Epithelial cell of prostate (primary cell): Measurements from ENCODE around the gene TRIM71.
"Not testable (repeated sequence)": the region's sequence is repeated elsewhere in the genome, so short reads cannot be mapped to it uniquely, and the experiment has no call there.

Source experiments
- DNase-seq: peaks from one replicate; pipeline ENCODE4 v3.0.0-alpha.2; 2011; ENCODE audit warnings: low read depth, low spot score
- H3K27ac ChIP-seq: fragments of 450-650 bp; 2 replicates; pipeline ENCODE4 v1.5.1; 2017; ENCODE audit warnings: mild to moderate bottlenecking

The TRIM71 gene

GRCh38 chr3:32817558-32818228 lies at the start of gene TRIM71:
TSS of gene TRIM71 (plus strand) at chr3:32817997. CDS start at chr3:32818081, 84 bp downstream.
- H3K27ac ChIP-seq: no peak within 1 kb of the TSS
- no peak for DNase-seq

GRCh38 chr3:32778389-32778788 lies 39.4 kb upstream of the TRIM71 start:
- no peak for DNase-seq
- no peak overlapping the region for H3K27ac ChIP-seq

DNA sequence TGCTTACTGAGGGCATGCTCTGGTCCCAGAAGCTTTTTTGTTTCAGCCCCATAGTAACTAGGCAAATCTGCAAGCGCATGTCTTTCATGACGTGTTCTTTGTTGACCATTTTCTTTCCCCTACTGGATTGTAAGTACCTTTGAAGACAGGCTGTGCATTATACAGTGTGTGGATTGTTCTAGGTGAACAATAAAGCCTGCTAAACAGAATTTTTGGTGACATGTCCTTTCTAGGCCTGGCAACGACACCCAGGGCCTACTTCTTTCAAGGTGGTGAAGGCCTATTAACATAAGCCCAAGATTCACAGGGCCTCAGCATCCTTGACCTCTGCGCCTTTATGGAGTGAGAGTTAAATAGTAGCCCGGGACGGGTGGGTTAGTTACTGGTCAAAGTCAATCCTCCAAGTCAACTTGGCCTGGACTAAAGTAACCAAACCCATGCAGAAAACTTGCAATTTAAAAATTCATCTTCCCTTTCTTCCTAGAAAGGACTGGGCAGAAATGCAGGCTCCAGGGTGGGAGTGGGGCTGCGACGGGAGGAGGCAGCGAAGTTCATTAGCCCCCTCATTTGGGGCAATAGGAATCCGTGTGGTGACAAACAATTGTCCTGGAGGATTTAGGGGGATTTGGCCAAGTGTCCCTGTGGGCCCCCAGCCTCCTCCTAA lies 37.6 kb upstream of the TRIM71 start:
- no peak overlapping the region for H3K27ac ChIP-seq
- no peak for DNase-seq

GRCh38 chr3:32780735-32781210 lies 37.0 kb upstream of the TRIM71 start:
- H3K27ac ChIP-seq: no peak overlapping the region
- DNase-seq: no peak

DNA sequence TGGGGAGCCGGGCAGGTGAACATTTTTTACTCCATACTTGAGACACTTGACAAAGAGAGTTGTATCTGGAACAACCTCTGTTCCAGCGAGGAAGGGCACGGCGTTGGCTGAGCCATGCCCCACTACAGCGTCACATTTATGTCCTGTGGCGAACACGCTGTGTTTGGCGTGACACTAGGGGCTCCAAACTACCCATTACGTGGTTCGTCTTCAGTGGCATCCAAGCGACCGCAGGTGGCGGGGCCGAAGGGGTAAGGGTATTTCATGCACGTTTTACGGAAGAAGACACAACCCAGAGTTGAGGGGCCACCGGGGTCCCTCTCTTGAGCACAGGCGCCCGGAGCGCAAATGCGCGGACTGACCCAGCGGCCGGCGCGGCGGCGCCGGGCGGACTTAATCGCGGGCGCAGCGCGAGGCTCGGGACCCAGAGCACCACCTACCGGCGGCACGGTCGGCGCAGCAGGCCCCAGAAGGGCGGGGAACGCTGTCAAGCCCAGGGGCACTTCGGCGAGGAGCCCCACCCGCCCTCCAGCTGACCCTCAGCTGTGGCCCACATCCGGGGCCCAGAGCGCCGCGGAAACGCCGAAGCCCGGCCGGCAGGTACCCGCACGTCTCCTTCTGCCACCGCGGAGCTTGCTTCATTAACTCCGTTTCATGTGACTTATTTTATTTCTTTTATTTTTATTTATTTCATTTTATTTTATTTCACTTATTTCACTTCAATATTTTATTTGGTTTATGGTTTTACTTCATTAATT lies 36.4 kb upstream of the TRIM71 start:
- peak; percentile 16 for DNase-seq
- no peak overlapping the region for H3K27ac ChIP-seq

GRCh38 chr3:32781969-32782270 lies 35.9 kb upstream of the TRIM71 start:
- not testable (repeated sequence) for DNase-seq

GRCh38 chr3:32782407-32782806 lies 35.4 kb upstream of the TRIM71 start:
- H3K27ac ChIP-seq: no peak overlapping the region
- DNase-seq: no peak

More at GRCh38 chr3:32781969-32782270, 35.9 kb upstream of the TRIM71 start:
- H3K27ac ChIP-seq: not testable (repeated sequence)

DNA sequence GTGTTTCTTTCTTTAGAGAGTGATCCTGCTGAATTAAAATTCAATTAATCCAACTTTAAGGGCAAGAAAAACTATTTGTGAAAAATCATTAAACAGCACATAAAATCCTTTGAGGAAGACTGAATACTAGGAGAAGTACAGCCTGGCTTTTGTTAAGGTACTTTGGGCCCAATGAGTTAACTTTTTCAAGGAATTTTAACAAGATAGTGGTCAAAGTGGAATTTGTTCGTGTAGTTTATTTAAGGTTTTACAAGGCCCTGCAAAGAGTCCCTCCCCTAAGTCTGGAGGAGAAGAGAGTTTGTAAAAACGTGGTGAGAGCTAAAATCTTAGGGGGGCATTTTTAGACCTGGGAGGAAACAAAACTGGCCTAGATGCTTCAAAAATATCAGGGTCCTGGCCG lies 26.0 kb upstream of the TRIM71 start:
- no peak overlapping the region for H3K27ac ChIP-seq
- DNase-seq: no peak

- H3K27ac ChIP-seq: no peak overlapping the region
- DNase-seq: no peak
These were observed 23.1 kb upstream of the TRIM71 start for GRCh38 chr3:32794487-32795308.

DNA sequence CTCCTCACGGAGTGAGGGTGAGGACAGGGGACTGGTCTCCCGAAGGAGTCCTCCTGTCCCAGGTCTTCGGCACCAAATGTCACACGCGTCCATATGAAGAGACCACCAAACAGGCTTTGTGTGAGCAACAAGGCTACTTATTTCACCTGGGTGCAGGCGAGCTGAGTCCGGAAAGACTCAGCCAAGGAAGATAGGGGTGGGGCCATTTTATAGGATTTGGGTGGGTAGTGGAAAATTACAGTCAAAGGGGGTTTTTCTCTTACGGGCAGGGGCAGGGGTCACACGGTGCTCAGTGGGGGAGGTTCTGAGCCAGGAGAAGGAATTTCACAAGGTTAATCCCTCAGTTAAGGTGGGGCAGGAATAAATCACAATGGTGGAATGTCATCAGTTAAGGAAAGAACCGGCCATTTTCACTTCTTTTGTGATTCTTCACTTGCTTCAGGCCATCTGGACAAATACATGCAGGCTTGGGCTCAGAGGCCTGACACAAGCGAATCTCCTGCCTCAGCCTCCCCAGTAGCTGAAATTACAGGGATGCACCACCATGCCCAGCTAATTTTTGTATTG lies 21.3 kb upstream of the TRIM71 start:
- DNase-seq, H3K27ac ChIP-seq: not testable (repeated sequence)

GRCh38 chr3:32797776-32798175 lies 20.0 kb upstream of the TRIM71 start:
- no peak overlapping the region for H3K27ac ChIP-seq
- no peak for DNase-seq

- not testable (repeated sequence) for H3K27ac ChIP-seq, DNase-seq
These were observed 16.4 kb upstream of the TRIM71 start for GRCh38 chr3:32801440-32801839.

DNA sequence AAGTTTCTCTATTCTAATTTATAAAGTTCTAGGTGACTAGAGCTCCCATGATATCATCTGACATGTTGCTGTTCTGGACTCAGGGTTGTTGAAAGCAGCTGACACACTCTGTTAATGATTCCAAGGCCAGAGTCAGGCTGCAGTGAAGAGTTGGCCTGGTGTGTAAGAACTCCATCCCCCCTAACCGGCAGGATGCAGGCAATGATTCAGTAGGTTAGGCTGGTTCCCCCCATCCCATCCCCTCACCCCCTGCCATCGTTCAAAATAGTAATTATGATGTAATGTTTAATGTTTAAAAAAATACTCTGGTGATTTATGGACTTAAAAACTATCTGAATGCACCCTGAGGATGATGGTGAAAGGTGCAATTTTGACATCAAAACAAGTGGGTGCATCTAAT lies 4.6 kb upstream of the TRIM71 start:
- no peak overlapping the region for H3K27ac ChIP-seq
- no peak for DNase-seq

DNA sequence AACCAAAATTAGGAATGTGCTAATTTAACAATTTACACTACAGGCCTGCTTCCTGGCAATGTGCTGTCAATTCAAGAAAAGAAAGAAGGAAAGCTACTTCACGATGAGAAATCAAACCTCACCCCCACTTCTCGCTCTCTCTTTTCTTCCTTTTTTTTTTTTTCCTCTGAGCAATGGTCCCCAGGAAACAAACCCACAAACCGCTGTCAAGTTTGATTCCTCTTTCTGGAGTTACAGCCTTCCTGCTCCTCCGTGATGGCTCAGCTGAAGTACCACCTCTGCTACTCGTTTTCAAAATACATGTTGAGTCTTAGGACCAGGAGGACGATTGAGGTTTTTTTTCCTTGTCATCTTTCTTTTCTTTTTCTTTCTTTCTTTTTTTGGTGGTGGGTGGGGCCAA lies 3.4 kb upstream of the TRIM71 start:
- H3K27ac ChIP-seq: no peak overlapping the region

GRCh38 chr3:32815841-32816438 lies 1.9 kb upstream of the TRIM71 start:
- no peak for DNase-seq
- H3K27ac ChIP-seq: no peak overlapping the region

More for the DNA sequence above, 3.4 kb upstream of the TRIM71 start:
- no peak for DNase-seq

GRCh38 chr3:32816439-32817256 lies 1.1 kb upstream of the TRIM71 start:
- no peak for DNase-seq
- no peak overlapping the region for H3K27ac ChIP-seq

- DNase-seq: no peak
These were observed 590 bp upstream of the TRIM71 start for GRCh38 chr3:32817257-32817557.

DNA sequence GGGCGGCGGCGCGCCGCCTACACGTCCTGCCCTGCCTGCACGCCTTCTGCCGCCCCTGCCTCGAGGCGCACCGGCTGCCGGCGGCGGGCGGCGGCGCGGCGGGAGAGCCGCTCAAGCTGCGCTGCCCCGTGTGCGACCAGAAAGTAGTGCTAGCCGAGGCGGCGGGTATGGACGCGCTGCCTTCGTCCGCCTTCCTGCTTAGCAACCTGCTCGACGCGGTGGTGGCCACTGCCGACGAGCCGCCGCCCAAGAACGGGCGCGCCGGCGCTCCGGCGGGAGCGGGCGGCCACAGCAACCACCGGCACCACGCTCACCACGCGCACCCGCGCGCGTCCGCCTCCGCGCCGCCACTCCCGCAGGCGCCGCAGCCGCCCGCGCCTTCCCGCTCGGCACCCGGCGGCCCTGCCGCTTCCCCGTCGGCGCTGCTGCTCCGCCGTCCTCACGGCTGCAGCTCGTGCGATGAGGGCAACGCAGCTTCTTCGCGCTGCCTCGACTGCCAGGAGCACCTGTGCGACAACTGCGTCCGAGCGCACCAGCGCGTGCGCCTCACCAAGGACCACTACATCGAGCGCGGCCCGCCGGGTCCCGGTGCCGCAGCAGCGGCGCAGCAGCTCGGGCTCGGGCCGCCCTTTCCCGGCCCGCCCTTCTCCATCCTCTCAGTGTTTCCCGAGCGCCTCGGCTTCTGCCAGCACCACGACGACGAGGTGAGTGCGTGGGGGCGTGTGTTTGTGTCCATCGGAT lies 602 bp downstream of the TRIM71 start:
- no peak for DNase-seq
- no peak overlapping the region for H3K27ac ChIP-seq

More at GRCh38 chr3:32817257-32817557, 590 bp upstream of the TRIM71 start:
- no peak overlapping the region for H3K27ac ChIP-seq
